ENCODE results near the gene MSMP. TPM values are rescaled to one million over a fixed set of nuclear protein-coding genes. Genes with fewer than 3 reads are reported as not detected.

MSMP gene
- total and polyA plus RNA-seq, 9 of the 15 experiments (the other 6 are each of a cell fraction or from before 2014, with no cell fraction given): 0.60 TPM; not detected in 8

DNA sequence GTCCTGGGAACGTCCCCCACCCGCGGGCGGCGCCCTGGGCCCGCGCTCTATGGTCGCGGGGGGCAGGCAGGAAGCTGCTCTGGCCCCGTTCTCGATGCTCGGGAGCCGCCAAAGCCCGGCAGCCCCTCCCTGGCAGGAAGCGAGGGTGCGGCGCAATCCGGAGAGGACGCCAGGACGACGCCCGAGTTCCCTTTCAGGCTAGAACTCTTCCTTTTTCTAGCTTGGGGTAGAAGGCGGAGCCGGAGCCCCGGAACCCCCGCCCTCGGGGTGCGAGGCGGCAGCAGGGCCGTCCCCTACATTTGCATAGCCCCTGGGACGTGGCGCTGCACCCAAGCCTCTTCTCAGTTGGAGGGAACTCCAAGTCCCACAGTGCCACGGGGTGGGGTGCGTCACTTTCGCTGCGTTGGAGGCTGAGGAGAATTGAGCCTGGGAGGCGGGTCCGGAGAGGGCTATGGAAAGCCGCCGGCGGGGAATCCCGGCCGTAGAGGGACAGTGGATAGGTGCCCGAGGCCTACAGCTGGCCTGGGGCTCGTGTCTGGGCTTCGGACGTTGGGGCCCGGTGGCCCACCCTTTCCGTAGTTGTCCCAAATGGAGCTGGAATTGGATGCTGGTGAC lies 21.8 kb downstream of the MSMP start, which contains the start of the genes CREB3 and TLN1 (continued):
- TF ChIP-seq ZBTB40 (IDR thresholded peaks at IDR 0.05) (peak; percentile 95), ZBTB40 (CRISPR knock-in tag; IDR thresholded peaks at IDR 0.05) (no peak), ZNF174 (CRISPR knock-in tag; IDR thresholded peaks at IDR 0.05) (no peak), ZNF263 (CRISPR knock-in tag; IDR thresholded peaks at IDR 0.05; ENCODE audit: borderline replicate concordance) (no peak), SIN3A (IDR thresholded peaks at IDR 0.05; ENCODE audit: borderline replicate concordance in 2 of 2, control insufficient read depth in 1 of 2, low read depth in 2 of 2, low read length in 2 of 2) (peak in 1 of 2 experiments; percentile 43; a peak in 2 of 4 replicates), HLTF (IDR thresholded peaks at IDR 0.05) (no peak), SMARCA5 (IDR thresholded peaks at IDR 0.05) (no peak), ZNF143 (CRISPR knock-in tag; IDR thresholded peaks at IDR 0.05) (peak; percentile 90)
- TF ChIP-seq, protein P1, sequence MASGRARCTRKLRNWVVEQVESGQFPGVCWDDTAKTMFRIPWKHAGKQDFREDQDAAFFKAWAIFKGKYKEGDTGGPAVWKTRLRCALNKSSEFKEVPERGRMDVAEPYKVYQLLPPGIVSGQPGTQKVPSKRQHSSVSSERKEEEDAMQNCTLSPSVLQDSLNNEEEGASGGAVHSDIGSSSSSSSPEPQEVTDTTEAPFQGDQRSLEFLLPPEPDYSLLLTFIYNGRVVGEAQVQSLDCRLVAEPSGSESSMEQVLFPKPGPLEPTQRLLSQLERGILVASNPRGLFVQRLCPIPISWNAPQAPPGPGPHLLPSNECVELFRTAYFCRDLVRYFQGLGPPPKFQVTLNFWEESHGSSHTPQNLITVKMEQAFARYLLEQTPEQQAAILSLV (tag; IDR thresholded peaks at IDR 0.05): no peak
- TF ChIP-seq, protein P2, sequence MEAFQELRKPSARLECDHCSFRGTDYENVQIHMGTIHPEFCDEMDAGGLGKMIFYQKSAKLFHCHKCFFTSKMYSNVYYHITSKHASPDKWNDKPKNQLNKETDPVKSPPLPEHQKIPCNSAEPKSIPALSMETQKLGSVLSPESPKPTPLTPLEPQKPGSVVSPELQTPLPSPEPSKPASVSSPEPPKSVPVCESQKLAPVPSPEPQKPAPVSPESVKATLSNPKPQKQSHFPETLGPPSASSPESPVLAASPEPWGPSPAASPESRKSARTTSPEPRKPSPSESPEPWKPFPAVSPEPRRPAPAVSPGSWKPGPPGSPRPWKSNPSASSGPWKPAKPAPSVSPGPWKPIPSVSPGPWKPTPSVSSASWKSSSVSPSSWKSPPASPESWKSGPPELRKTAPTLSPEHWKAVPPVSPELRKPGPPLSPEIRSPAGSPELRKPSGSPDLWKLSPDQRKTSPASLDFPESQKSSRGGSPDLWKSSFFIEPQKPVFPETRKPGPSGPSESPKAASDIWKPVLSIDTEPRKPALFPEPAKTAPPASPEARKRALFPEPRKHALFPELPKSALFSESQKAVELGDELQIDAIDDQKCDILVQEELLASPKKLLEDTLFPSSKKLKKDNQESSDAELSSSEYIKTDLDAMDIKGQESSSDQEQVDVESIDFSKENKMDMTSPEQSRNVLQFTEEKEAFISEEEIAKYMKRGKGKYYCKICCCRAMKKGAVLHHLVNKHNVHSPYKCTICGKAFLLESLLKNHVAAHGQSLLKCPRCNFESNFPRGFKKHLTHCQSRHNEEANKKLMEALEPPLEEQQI (IDR thresholded peaks at IDR 0.05): no peak
- TF ChIP-seq, protein P3, sequence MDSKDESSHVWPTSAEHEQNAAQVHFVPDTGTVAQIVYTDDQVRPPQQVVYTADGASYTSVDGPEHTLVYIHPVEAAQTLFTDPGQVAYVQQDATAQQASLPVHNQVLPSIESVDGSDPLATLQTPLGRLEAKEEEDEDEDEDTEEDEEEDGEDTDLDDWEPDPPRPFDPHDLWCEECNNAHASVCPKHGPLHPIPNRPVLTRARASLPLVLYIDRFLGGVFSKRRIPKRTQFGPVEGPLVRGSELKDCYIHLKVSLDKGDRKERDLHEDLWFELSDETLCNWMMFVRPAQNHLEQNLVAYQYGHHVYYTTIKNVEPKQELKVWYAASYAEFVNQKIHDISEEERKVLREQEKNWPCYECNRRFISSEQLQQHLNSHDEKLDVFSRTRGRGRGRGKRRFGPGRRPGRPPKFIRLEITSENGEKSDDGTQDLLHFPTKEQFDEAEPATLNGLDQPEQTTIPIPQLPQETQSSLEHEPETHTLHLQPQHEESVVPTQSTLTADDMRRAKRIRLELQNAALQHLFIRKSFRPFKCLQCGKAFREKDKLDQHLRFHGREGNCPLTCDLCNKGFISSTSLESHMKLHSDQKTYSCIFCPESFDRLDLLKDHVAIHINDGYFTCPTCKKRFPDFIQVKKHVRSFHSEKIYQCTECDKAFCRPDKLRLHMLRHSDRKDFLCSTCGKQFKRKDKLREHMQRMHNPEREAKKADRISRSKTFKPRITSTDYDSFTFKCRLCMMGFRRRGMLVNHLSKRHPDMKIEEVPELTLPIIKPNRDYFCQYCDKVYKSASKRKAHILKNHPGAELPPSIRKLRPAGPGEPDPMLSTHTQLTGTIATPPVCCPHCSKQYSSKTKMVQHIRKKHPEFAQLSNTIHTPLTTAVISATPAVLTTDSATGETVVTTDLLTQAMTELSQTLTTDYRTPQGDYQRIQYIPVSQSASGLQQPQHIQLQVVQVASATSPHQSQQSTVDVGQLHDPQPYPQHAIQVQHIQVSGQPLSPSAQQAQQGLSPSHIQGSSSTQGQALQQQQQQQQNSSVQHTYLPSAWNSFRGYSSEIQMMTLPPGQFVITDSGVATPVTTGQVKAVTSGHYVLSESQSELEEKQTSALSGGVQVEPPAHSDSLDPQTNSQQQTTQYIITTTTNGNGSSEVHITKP (IDR thresholded peaks at IDR 0.05; ENCODE audit: partially characterized antibody): peak; percentile 23

Measured in K562 (cell line).